Gastroesophageal sphincter (tissue), 3 donors: ENCODE measurements around the gene STYXL2.

Experiments used
- POLR2A ChIP-seq, 2 donors: fragments of 450-650 bp; IDR thresholded peaks; one replicate each; pipeline ENCODE4 v1.6.1; 2017; ENCODE audit warnings: antibody characterized with exemption in 2 of 2, mild to moderate bottlenecking in 2 of 2, moderate library complexity in 1 of 2
- TF ChIP-seq, protein P1 (sequence below), 4 experiments: fragments of 200-600 bp in 2 of 4; fragments of 450-650 bp in 2 of 4; sonication (generic) in 1 of 4; IDR thresholded peaks; one replicate each; pipeline ENCODE4 v1.5.1; 2017 to 2019; ENCODE audit warnings: antibody characterized with exemption in 4 of 4, mild to moderate bottlenecking in 2 of 4, moderate library complexity in 2 of 4

DNA sequence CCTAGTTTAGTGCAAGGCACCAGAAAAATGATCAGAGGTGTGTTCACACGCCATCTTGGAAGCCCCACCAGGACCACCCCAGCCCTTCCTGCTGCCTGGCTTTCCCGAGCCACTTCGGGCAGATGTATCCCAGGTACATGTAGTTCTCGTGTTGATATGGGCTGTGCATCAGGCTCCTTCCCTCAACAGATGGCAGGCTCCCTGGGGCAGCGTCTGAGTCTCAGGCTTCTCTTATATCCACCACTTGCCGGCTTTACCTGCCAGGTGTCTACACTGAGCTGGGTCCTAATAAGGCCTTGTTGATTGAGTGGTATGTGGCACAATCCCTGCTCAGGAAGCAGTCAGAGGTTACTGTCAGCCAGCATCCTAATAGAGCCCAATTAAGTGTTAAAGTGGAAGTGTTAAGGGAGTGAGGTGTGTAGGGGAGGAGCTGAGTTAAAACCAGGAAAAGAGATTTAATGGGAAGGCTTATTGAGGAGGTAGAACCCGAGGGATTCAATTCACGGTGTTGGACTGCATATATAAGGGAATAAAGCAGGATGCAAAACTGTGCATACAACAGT is 12.2 kb upstream of the STYXL2 start:
- TF ChIP-seq POLR2A (IDR thresholded peaks at IDR 0.05) = no peak
- TF ChIP-seq, protein P1, sequence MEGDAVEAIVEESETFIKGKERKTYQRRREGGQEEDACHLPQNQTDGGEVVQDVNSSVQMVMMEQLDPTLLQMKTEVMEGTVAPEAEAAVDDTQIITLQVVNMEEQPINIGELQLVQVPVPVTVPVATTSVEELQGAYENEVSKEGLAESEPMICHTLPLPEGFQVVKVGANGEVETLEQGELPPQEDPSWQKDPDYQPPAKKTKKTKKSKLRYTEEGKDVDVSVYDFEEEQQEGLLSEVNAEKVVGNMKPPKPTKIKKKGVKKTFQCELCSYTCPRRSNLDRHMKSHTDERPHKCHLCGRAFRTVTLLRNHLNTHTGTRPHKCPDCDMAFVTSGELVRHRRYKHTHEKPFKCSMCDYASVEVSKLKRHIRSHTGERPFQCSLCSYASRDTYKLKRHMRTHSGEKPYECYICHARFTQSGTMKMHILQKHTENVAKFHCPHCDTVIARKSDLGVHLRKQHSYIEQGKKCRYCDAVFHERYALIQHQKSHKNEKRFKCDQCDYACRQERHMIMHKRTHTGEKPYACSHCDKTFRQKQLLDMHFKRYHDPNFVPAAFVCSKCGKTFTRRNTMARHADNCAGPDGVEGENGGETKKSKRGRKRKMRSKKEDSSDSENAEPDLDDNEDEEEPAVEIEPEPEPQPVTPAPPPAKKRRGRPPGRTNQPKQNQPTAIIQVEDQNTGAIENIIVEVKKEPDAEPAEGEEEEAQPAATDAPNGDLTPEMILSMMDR (IDR thresholded peaks at IDR 0.05) = no peak
